ENCODE results near the gene MYO1E.
A peak's percentile ranks its signal among the peaks of the same experiment; 100 is the strongest.

The MYO1E gene

GRCh38 chr15:59321000-59321689 lies 51.5 kb downstream of the MYO1E start:
- no peak for DNase-seq

- no peak for DNase-seq
These were observed 55.5 kb downstream of the MYO1E start for GRCh38 chr15:59317211-59317610.

- peak in 6 of 56 donors; percentile 7 to 41 (median 20) for DNase-seq
These were observed 56.7 kb downstream of the MYO1E start for GRCh38 chr15:59315914-59316451.

GRCh38 chr15:59313641-59314332 lies 58.9 kb downstream of the MYO1E start:
- peak in 6 of 56 donors; percentile 7 to 38 (median 10) for DNase-seq

GRCh38 chr15:59312205-59312604 lies 60.5 kb downstream of the MYO1E start:
- DNase-seq: no peak

- DNase-seq: no peak
These were observed 61.5 kb downstream of the MYO1E start for GRCh38 chr15:59311195-59311594.

- DNase-seq: no peak
These were observed 63.3 kb downstream of the MYO1E start for GRCh38 chr15:59309405-59309804.

GRCh38 chr15:59307165-59307537 lies 65.5 kb downstream of the MYO1E start:
- peak in 29 of 56 donors; percentile 16 to 54 (median 32) for DNase-seq

GRCh38 chr15:59306520-59307164 lies 66.0 kb downstream of the MYO1E start:
- DNase-seq: peak in 2 of 56 donors; percentile 27 to 47

GRCh38 chr15:59304807-59305206 lies 67.9 kb downstream of the MYO1E start:
- no peak for DNase-seq

- no peak for DNase-seq
These were observed 68.5 kb downstream of the MYO1E start for GRCh38 chr15:59304034-59304795.

GRCh38 chr15:59303633-59304032 lies 69.0 kb downstream of the MYO1E start:
- DNase-seq: peak in 4 of 56 donors; percentile 9 to 19 (median 18)

GRCh38 chr15:59303136-59303535 lies 69.5 kb downstream of the MYO1E start:
- DNase-seq: no peak

- no peak for DNase-seq
These were observed 71.1 kb downstream of the MYO1E start for GRCh38 chr15:59301527-59301926.

- peak in 1 of 56 donors; percentile 20 for DNase-seq
These were observed 72.0 kb downstream of the MYO1E start for GRCh38 chr15:59300618-59301139.

- DNase-seq: peak in 22 of 56 donors; percentile 8 to 61 (median 30)
These were observed 72.6 kb downstream of the MYO1E start for GRCh38 chr15:59299929-59300617.

GRCh38 chr15:59298854-59299250 lies 73.8 kb downstream of the MYO1E start:
- no peak for DNase-seq

- DNase-seq: no peak
These were observed 74.3 kb downstream of the MYO1E start for GRCh38 chr15:59298225-59298853.

- no peak for DNase-seq
These were observed 76.5 kb downstream of the MYO1E start for GRCh38 chr15:59296181-59296617.
